ENCODE measurements around the gene RNF121.

RNF121 gene

GRCh38 chr11:71948314-71949027, 19.6 kb downstream of the RNF121 start:
- no peaks in the 10 kb centered on the region for H3K27me3 ChIP-seq
- peak overlapping the region in 6 of 11 experiments; percentile 4 to 40 (median 16); a peak in 8 of 22 replicates for H3K4me2 ChIP-seq
- H4K20me1 ChIP-seq, result peaks cover 0 to 83% (median 22%) of the 10 kb centered on the region in 11 experiments; a peak in 14 of 22 replicates
- no peak for TF ChIP-seq Cebpa-rat (IDR thresholded peaks at IDR 0.05)
- peaks cover 5 to 39% (median 9%) of the 10 kb centered on the region in 11 experiments; a peak in 13 of 22 replicates for H3K36me3 ChIP-seq
- no peaks in the 10 kb centered on the region for H3K9me3 ChIP-seq (replicated peaks in 1 of 11)
- H3K4me3 ChIP-seq, result no peak overlapping the region
- H3K27ac ChIP-seq, result no peak overlapping the region
- H3K4me1 ChIP-seq, result peaks cover 0 to 32% (median 23%) of the 10 kb centered on the region in 10 experiments; a peak in 16 of 20 replicates
- H3K9ac ChIP-seq, result no peak overlapping the region

- Histone ChIP-seq H4K20me1 (peaks cover 0 to 83% (median 22%) of the 10 kb centered on the region in 11 experiments; a peak in 14 of 22 replicates), H3K9ac (no peak overlapping the region), H3K9me3 (replicated peaks in 1 of 11) (no peaks in the 10 kb centered on the region), H3K27ac (peak overlapping the region in 1 of 11 experiments; percentile 25; a peak in 1 of 22 replicates), H3K4me2 (no peak overlapping the region; a peak in 2 of 22 replicates), H3K36me3 (peaks cover 5 to 39% (median 9%) of the 10 kb centered on the region in 11 experiments; a peak in 13 of 22 replicates), H3K4me3 (no peak overlapping the region), H3K4me1 (peaks cover 0 to 27% (median 19%) of the 10 kb centered on the region in 10 experiments; a peak in 16 of 20 replicates), H3K27me3 (no peaks in the 10 kb centered on the region)
- no peak for TF ChIP-seq Cebpa-rat (IDR thresholded peaks at IDR 0.05)
Observed at GRCh38 chr11:71949034-71949433, 20.2 kb downstream of the RNF121 start.

GRCh38 chr11:71951741-71952310, 23.0 kb downstream of the RNF121 start:
- H3K36me3 ChIP-seq, result peaks cover 0 to 23% (median 4%) of the 10 kb centered on the region in 11 experiments; a peak in 6 of 22 replicates
- H4K20me1 ChIP-seq, result peaks cover 0 to 86% (median 29%) of the 10 kb centered on the region in 11 experiments; a peak in 11 of 22 replicates
- H3K27ac ChIP-seq, result no peak overlapping the region
- no peak overlapping the region for H3K4me3 ChIP-seq
- no peaks in the 10 kb centered on the region for H3K9me3 ChIP-seq (replicated peaks in 1 of 11)
- no peaks in the 10 kb centered on the region for H3K27me3 ChIP-seq
- no peak overlapping the region for H3K4me2 ChIP-seq
- no peak overlapping the region for H3K9ac ChIP-seq
- no peak for TF ChIP-seq Cebpa-rat (IDR thresholded peaks at IDR 0.05)
- H3K4me1 ChIP-seq, result peaks cover 0 to 22% (median 15%) of the 10 kb centered on the region in 10 experiments; a peak in 15 of 20 replicates

GRCh38 chr11:71955898-71956456, 27.1 kb downstream of the RNF121 start:
- H3K36me3 ChIP-seq, result peaks cover 13 to 40% (median 22%) of the 10 kb centered on the region in 11 experiments
- TF ChIP-seq Cebpa-rat (IDR thresholded peaks at IDR 0.05), result no peak
- peaks cover 0 to 67% (median 23%) of the 10 kb centered on the region in 11 experiments; a peak in 9 of 22 replicates for H4K20me1 ChIP-seq
- no peak overlapping the region for H3K4me3 ChIP-seq
- H3K9ac ChIP-seq, result no peak overlapping the region
- no peaks in the 10 kb centered on the region for H3K4me1 ChIP-seq
- no peak overlapping the region for H3K27ac ChIP-seq
- no peak overlapping the region for H3K4me2 ChIP-seq
- H3K27me3 ChIP-seq, result no peaks in the 10 kb centered on the region
- peaks cover 6 to 11% (median 8%) of the 10 kb centered on the region in 11 experiments; a peak in 20 of 22 replicates for H3K9me3 ChIP-seq (replicated peaks in 1 of 11)

GRCh38 chr11:71962428-71963038, 33.7 kb downstream of the RNF121 start:
- H3K27ac ChIP-seq, result peak overlapping the region; percentile 45 to 79 (median 65)
- H3K4me3 ChIP-seq, result no peak overlapping the region
- H3K27me3 ChIP-seq, result no peaks in the 10 kb centered on the region
- H3K4me1 ChIP-seq, result peaks cover 7 to 33% (median 18%) of the 10 kb centered on the region in 10 experiments
- peaks cover 40 to 82% (median 52%) of the 10 kb centered on the region in 11 experiments for H3K36me3 ChIP-seq
- H3K4me2 ChIP-seq, result peak overlapping the region; percentile 14 to 73 (median 48); a peak in 18 of 22 replicates
- H4K20me1 ChIP-seq, result peaks cover 0 to 4% (median 0%) of the 10 kb centered on the region in 11 experiments; a peak in 1 of 22 replicates
- peaks cover 14 to 22% (median 18%) of the 10 kb centered on the region in 11 experiments for H3K9me3 ChIP-seq (replicated peaks in 1 of 11)
- TF ChIP-seq Cebpa-rat (IDR thresholded peaks at IDR 0.05), result no peak
- peak overlapping the region in 8 of 11 experiments; percentile 7 to 62 (median 37); a peak in 12 of 22 replicates for H3K9ac ChIP-seq

- TF ChIP-seq Cebpa-rat (IDR thresholded peaks at IDR 0.05), result no peak
- Histone ChIP-seq H3K36me3 (peaks cover 49 to 82% (median 61%) of the 10 kb centered on the region in 11 experiments), H3K4me2 (peak overlapping the region in 5 of 11 experiments; percentile 47 to 73 (median 62); a peak in 10 of 22 replicates), H3K27ac (peak overlapping the region in 6 of 11 experiments; percentile 29 to 79 (median 64); a peak in 7 of 22 replicates), H3K27me3 (no peaks in the 10 kb centered on the region), H3K4me3 (no peak overlapping the region), H4K20me1 (no peaks in the 10 kb centered on the region), H3K4me1 (peaks cover 7 to 33% (median 18%) of the 10 kb centered on the region in 10 experiments), H3K9me3 (replicated peaks in 1 of 11) (peaks cover 14 to 22% (median 18%) of the 10 kb centered on the region in 11 experiments), H3K9ac (no peak overlapping the region; a peak in 1 of 22 replicates)
Observed at GRCh38 chr11:71963468-71963867, 34.6 kb downstream of the RNF121 start.

GRCh38 chr11:71964641-71965040, 35.8 kb downstream of the RNF121 start:
- Histone ChIP-seq H3K27me3 (no peaks in the 10 kb centered on the region), H4K20me1 (no peaks in the 10 kb centered on the region), H3K27ac (no peak overlapping the region), H3K9me3 (replicated peaks in 1 of 11) (peaks cover 14 to 22% (median 18%) of the 10 kb centered on the region in 11 experiments), H3K4me1 (peaks cover 7 to 33% (median 18%) of the 10 kb centered on the region in 10 experiments), H3K4me3 (no peak overlapping the region), H3K9ac (0 out of 22 replicates have a peak overlapping the region, but pooled peaks of 1 of the 11 experiments have one; percentile 19), H3K36me3 (peaks cover 54 to 84% (median 64%) of the 10 kb centered on the region in 11 experiments), H3K4me2 (peak overlapping the region in 1 of 11 experiments; percentile 28; a peak in 1 of 22 replicates)
- no peak for TF ChIP-seq Cebpa-rat (IDR thresholded peaks at IDR 0.05)

- Histone ChIP-seq H3K9ac (no peak overlapping the region), H3K4me1 (no peaks in the 10 kb centered on the region), H3K9me3 (replicated peaks in 1 of 11) (no peaks in the 10 kb centered on the region), H4K20me1 (peaks cover 0 to 4% (median 0%) of the 10 kb centered on the region in 11 experiments; a peak in 2 of 22 replicates), H3K4me2 (no peak overlapping the region), H3K27ac (no peak overlapping the region), H3K4me3 (no peak overlapping the region), H3K27me3 (no peaks in the 10 kb centered on the region), H3K36me3 (peaks cover 41 to 75% (median 53%) of the 10 kb centered on the region in 11 experiments)
- TF ChIP-seq Cebpa-rat (IDR thresholded peaks at IDR 0.05), result no peak
Observed at GRCh38 chr11:71971680-71972079, 42.8 kb downstream of the RNF121 start.
